HepG2 (cell line): Measurements from ENCODE around the gene CHMP5. TPM values are rescaled to one million over a fixed set of nuclear protein-coding genes. Genes with fewer than 3 reads are reported as not detected.

Source experiments
- ATAC-seq: fragments of 200-7000 bp; cut with Tn5 transposase; 3 replicates; pipeline ENCODE4 v1.9.1; 2020; ENCODE audit warnings: mild to moderate bottlenecking, moderate library complexity
- BruUV-seq: library from RNA; stranded (reverse); fragments of 400-500 nt; replicated peaks from 2 replicates; lab custom pipeline; 2021; lab: Mats Ljungman, UMichigan
- CTCF ChIA-PET: fragments of 300-600 bp; formaldehyde crosslinking; extraction: SDS; loops from one replicate; lab custom pipeline; 2021; ENCODE audit warnings: low total read pairs, inconsistent platforms, low intra/inter-chr PET ratio; lab: Yijun Ruan, JAX
- POLR2A ChIA-PET: fragments of 350-600 bp; sonication (Branson Sonifier 250); formaldehyde crosslinking; loops from one replicate; lab custom pipeline; 2020; ENCODE audit warnings: antibody characterized with exemption, inconsistent platforms; lab: Yijun Ruan, JAX
- DNase-seq: peaks from one replicate; pipeline ENCODE4 v3.0.0-alpha.2; 2015; ENCODE audit warnings: low spot score
- FAIRE-seq: peaks from 3 replicates; lab custom pipeline; 2011; peaks lifted over from hg19 to GRCh38; lab: Jason Lieb, UNC
- H2AFZ ChIP-seq: one replicate; pipeline ENCODE4 v1.6.1; 2011; ENCODE audit warnings: low read length, inconsistent platforms
- H3K27ac ChIP-seq: fragments of 300-600 bp; 3 replicates; pipeline ENCODE4 v1.8.0; 2011; ENCODE audit warnings: mixed run types, mild to moderate bottlenecking, mixed read lengths, low read length, inconsistent platforms; ENCODE audit not compliant: insufficient read depth; ENCODE audit errors: extremely low read length
- H3K27me3 ChIP-seq, 2 experiments: fragments of 200-600 bp in 1 of 2; 2 replicates in 1 of 2; 3 replicates in 1 of 2; pipeline versions ENCODE4 v1.6.0 to v1.8.0; 2011; ENCODE audit warnings: low read length in 2 of 2, mild to moderate bottlenecking in 2 of 2, moderate library complexity in 2 of 2, inconsistent platforms in 1 of 2; ENCODE audit not compliant: insufficient read depth in 2 of 2, control insufficient read depth in 1 of 2
- H3K36me3 ChIP-seq, 2 experiments: fragments of 200-600 bp in 1 of 2; replicated peaks in 1 of 2; 2 replicates in 1 of 2; 3 replicates in 1 of 2; pipeline versions ENCODE4 v1.5.1 to v1.8.0; 2011; ENCODE audit warnings: low read length in 2 of 2, inconsistent platforms in 1 of 2; ENCODE audit not compliant: insufficient read depth in 2 of 2, control insufficient read depth in 1 of 2
- H3K4me1 ChIP-seq: 2 replicates; pipeline ENCODE4 v1.5.1; 2012; ENCODE audit warnings: low read length, inconsistent platforms; ENCODE audit not compliant: insufficient read depth
- H3K4me2 ChIP-seq: 2 replicates; pipeline ENCODE4 v1.6.0; 2011; ENCODE audit warnings: low read depth, low read length, inconsistent platforms
- H3K4me3 ChIP-seq, 3 experiments: fragments of 200-600 bp in 1 of 3; sonication (generic), shearing (Covaris generic) in 1 of 3; replicated peaks in 1 of 3; 2 replicates each; pipeline ENCODE4 v1.5.1; 2011 to 2016; ENCODE audit warnings: low read length in 3 of 3, inconsistent platforms in 2 of 3, low read depth in 2 of 3, mild to moderate bottlenecking in 2 of 3, control low read depth in 1 of 3, mixed read lengths in 1 of 3; ENCODE audit not compliant: insufficient read depth in 1 of 3
- H3K79me2 ChIP-seq: one replicate; pipeline ENCODE4 v1.6.1; 2011; ENCODE audit warnings: low read length, inconsistent platforms; ENCODE audit not compliant: insufficient read depth
- H3K9ac ChIP-seq: 2 replicates; pipeline ENCODE4 v1.6.0; 2011; ENCODE audit warnings: mild to moderate bottlenecking, low read depth, low read length, inconsistent platforms; ENCODE audit not compliant: insufficient read depth
- H3K9me3 ChIP-seq: 2 replicates; pipeline ENCODE4 v1.5.1; 2012; ENCODE audit warnings: mild to moderate bottlenecking, low read length
- H4K20me1 ChIP-seq: 2 replicates; pipeline ENCODE4 v1.6.0; 2011; ENCODE audit warnings: inconsistent platforms, mild to moderate bottlenecking, low read length, moderate library complexity; ENCODE audit not compliant: insufficient read depth
- EED ChIP-seq: sonication (generic); formaldehyde crosslinking; IDR thresholded peaks from 2 replicates; pipeline ENCODE4 v1.5.0; 2020; ENCODE audit warnings: mild to moderate bottlenecking, missing genetic modification reagents
- HDAC2 ChIP-seq: sonication (generic); formaldehyde crosslinking; IDR thresholded peaks from 2 replicates; pipeline ENCODE4 v1.4.0; 2020; ENCODE audit warnings: missing genetic modification reagents
- MAFF ChIP-seq: IDR thresholded peaks from 2 replicates; pipeline ENCODE4 v1.6.1; 2011; ENCODE audit warnings: low read depth, low read length, improper control_type of control experiment
- RAD21 ChIP-seq: fragments of 450-650 bp; formaldehyde crosslinking; IDR thresholded peaks from 2 replicates; pipeline ENCODE4 v1.5.0; 2020; ENCODE audit warnings: mild to moderate bottlenecking
- SSRP1 ChIP-seq: IDR thresholded peaks from 2 replicates; pipeline ENCODE4 v1.6.1; 2016; ENCODE audit warnings: control low read depth
- ZNF160 ChIP-seq: sonication (generic); formaldehyde crosslinking; IDR thresholded peaks from 2 replicates; pipeline ENCODE4 v1.8.0; 2022; ENCODE audit warnings: mild to moderate bottlenecking, inconsistent platforms, missing genetic modification reagents
- ZNF546 ChIP-seq: sonication (generic); formaldehyde crosslinking; conservative IDR thresholded peaks from 2 replicates; pipeline ENCODE4 v1.8.1; 2023; ENCODE audit warnings: mild to moderate bottlenecking, missing genetic modification reagents
- ZNF549 ChIP-seq: sonication (generic); formaldehyde crosslinking; IDR thresholded peaks from 2 replicates; pipeline ENCODE4 v1.5.0; 2020; ENCODE audit warnings: missing genetic modification reagents
- ZNF556 ChIP-seq: sonication (generic); formaldehyde crosslinking; IDR thresholded peaks from 2 replicates; pipeline ENCODE4 v1.4.0; 2020; ENCODE audit warnings: mild to moderate bottlenecking, missing genetic modification reagents, borderline replicate concordance
- ZNF674 ChIP-seq: sonication (generic); formaldehyde crosslinking; IDR thresholded peaks from 2 replicates; pipeline ENCODE4 v1.5.0; 2020; ENCODE audit warnings: low read depth, mild to moderate bottlenecking, missing genetic modification reagents
- ZNF768 ChIP-seq: sonication (generic); formaldehyde crosslinking; IDR thresholded peaks from 2 replicates; pipeline ENCODE4 v1.4.0; 2020; ENCODE audit warnings: missing genetic modification reagents
- ZNF850 ChIP-seq: sonication (generic); formaldehyde crosslinking; conservative IDR thresholded peaks from 2 replicates; pipeline ENCODE4 v1.9.0; 2021; ENCODE audit warnings: mild to moderate bottlenecking, missing genetic modification reagents
- WGBS: methylation state at CpG from one replicate; pipeline ENCODE4 v1.1.6; 2017; ENCODE audit warnings: low lambda C conversion rate; 5-methylcytosine and 5-hydroxymethylcytosine counted together
- in situ Hi-C: cut with HindIII; loops from 2 replicates; pipeline ENCODE4 v1.10.0; 2017; ENCODE audit warnings: low pct_unique_long_range_greater_than_20kb; ENCODE audit not compliant: extremely low pct_ligation_motif_present
- intact Hi-C: fragments of 100-400 bp; cut with micrococcal nuclease; formaldehyde crosslinking; loops from one replicate; pipeline ENCODE4 v1.10.0; 2022; ENCODE audit not compliant: unreplicated experiment
- polyA plus RNA-seq, 8 experiments: library from polyadenylated mRNA; depleted of rRNA in 3 of 8; stranded (reverse) in 7 of 8; unstranded in 1 of 8; fragments of >200 nt; fragmentation: Illumina TruSeq in 4 of 8; extraction: Trizol in 4 of 8; gene quantifications; 2 replicates each; pipeline versions ENCODE4 v1.2.1 to v1.2.3, GENCODE V29; 2011 to 2016; ENCODE audit warnings: low read depth in 4 of 8, missing spikeins in 1 of 8, mixed read lengths in 1 of 8; ENCODE audit not compliant: insufficient read depth in 1 of 8
- total RNA-seq, 5 experiments: library from RNA; depleted of rRNA; stranded (reverse); fragments of >200 nt; fragmentation: Illumina TruSeq; extraction: Trizol; gene quantifications; 2 replicates each; pipeline ENCODE4 v1.2.3, GENCODE V29; 2016; ENCODE audit warnings: low read depth in 1 of 5
- TF ChIP-seq, protein P1 (sequence below): sonication (generic); formaldehyde crosslinking; IDR thresholded peaks from 2 replicates; pipeline ENCODE4 v1.9.0; 2021; ENCODE audit warnings: missing genetic modification reagents, mild to moderate bottlenecking, borderline replicate concordance
- TF ChIP-seq, protein P2 (sequence below): IDR thresholded peaks from 2 replicates; pipeline ENCODE4 v1.6.1; 2016; ENCODE audit warnings: control low read depth

CHMP5 gene
- total and polyA plus RNA-seq, 2 of the 13 experiments (the other 11 are each of a cell fraction or from before 2014, with no cell fraction given) = 46.0 to 57.3 TPM

DNA sequence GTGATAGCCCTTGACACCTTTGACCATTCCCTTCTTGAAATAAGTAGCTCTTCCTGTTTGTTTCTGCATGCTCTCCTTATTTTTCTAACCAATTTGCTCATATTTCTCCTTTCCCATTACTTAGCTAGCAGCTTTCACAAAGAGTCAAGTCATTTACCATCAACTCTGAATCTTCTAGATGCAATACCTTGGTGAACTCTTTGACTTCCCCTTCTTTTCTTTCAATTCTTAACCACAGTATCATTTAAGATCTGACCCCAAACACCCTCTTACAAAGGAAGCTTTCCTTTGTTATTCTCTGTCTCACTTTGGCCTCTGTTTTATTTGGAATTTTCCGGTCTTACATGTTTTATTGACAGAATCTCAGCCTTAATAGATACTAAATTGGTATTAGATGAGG is 39.5 kb downstream of the CHMP5 start:
- peaks cover 6% of the 10 kb centered on the region for H4K20me1 ChIP-seq
- FAIRE-seq (no peak), ATAC-seq (no peak), DNase-seq (no peak)
- no TSS peak for BruUV-seq
- in situ Hi-C loops (loop anchor here (10.0 kb wide), 1 partner anchor 60 kb away; no protein-coding TSS in a partner anchor), intact Hi-C loops (no loop called here)
- ChIA-PET CTCF (no interaction called here), POLR2A (interaction anchor here (1.2 kb wide), 1 partner anchor 14 kb away, joined by 3 read pairs; the partner anchor contains the start of gene NFX1)
- H3K4me3 ChIP-seq = no peak overlapping the region
- 96% methylated on average over 1 of the region's 1 CpG for WGBS
- H2AFZ ChIP-seq = no peak overlapping the region
- peaks cover 17% of the 10 kb centered on the region for H3K4me1 ChIP-seq
- H3K9ac ChIP-seq = no peak overlapping the region
- H3K4me2 ChIP-seq = no peak overlapping the region
- peaks cover 8% of the 10 kb centered on the region for H3K79me2 ChIP-seq
- no peak for TF ChIP-seq ZNF160 (CRISPR knock-in tag)
- no peak for TF ChIP-seq ZNF850
- TF ChIP-seq EED (CRISPR knock-in tag) = no peak
- TF ChIP-seq ZNF674 (CRISPR knock-in tag) = no peak
- H3K27me3 ChIP-seq = no peaks in the 10 kb centered on the region
- H3K9me3 ChIP-seq = no peaks in the 10 kb centered on the region
- peaks cover 35 to 89% of the 10 kb centered on the region in 2 experiments for H3K36me3 ChIP-seq
- H3K27ac ChIP-seq = no peak overlapping the region

DNA sequence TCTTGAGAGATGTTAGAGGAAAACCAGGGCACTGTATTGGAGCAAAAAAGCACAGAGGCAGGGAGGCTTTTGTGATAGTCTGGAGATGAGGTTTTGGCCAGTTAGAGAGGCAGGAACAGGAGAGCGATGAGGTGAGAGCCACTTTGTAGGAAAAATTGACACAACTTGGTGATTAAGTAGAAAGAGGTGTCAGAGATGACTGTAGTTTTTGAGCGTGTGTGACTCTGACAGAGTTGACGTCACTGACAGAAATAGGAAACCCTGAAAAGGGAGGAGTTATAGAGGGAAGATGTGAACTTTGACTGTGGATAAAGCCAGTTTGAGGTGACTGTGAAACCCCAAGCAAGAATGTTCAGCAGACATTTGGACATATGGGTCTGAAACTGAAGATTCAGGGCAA is 41.2 kb downstream of the CHMP5 start:
- no TSS peak for BruUV-seq
- TF ChIP-seq, protein P1, sequence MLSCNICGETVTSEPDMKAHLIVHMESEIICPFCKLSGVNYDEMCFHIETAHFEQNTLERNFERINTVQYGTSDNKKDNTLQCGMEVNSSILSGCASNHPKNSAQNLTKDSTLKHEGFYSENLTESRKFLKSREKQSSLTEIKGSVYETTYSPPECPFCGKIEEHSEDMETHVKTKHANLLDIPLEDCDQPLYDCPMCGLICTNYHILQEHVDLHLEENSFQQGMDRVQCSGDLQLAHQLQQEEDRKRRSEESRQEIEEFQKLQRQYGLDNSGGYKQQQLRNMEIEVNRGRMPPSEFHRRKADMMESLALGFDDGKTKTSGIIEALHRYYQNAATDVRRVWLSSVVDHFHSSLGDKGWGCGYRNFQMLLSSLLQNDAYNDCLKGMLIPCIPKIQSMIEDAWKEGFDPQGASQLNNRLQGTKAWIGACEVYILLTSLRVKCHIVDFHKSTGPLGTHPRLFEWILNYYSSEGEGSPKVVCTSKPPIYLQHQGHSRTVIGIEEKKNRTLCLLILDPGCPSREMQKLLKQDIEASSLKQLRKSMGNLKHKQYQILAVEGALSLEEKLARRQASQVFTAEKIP (CRISPR knock-in tag) = no peak
- TF ChIP-seq, protein P2, sequence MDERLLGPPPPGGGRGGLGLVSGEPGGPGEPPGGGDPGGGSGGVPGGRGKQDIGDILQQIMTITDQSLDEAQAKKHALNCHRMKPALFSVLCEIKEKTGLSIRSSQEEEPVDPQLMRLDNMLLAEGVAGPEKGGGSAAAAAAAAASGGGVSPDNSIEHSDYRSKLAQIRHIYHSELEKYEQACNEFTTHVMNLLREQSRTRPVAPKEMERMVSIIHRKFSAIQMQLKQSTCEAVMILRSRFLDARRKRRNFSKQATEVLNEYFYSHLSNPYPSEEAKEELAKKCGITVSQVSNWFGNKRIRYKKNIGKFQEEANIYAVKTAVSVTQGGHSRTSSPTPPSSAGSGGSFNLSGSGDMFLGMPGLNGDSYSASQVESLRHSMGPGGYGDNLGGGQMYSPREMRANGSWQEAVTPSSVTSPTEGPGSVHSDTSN (CRISPR knock-in tag) = no peak
- no peak for TF ChIP-seq RAD21 (CRISPR knock-in tag)
- no peak for TF ChIP-seq ZNF549 (CRISPR knock-in tag)
- no peak for TF ChIP-seq ZNF768 (CRISPR knock-in tag)
- no peak for TF ChIP-seq SSRP1 (CRISPR knock-in tag)
- TF ChIP-seq MAFF = no peak
- TF ChIP-seq HDAC2 (CRISPR knock-in tag) = no peak
- TF ChIP-seq ZNF556 (CRISPR knock-in tag) = no peak
- no peak for TF ChIP-seq ZNF546 (CRISPR knock-in tag)
- H3K36me3 ChIP-seq = peaks cover 36 to 89% of the 10 kb centered on the region in 2 experiments
- FAIRE-seq = no peak
- H4K20me1 ChIP-seq = no peaks in the 10 kb centered on the region
- H3K4me2 ChIP-seq = no peak overlapping the region
- no peaks in the 10 kb centered on the region for H3K9me3 ChIP-seq
- POLR2A ChIA-PET = no interaction called here
- H3K79me2 ChIP-seq = no peaks in the 10 kb centered on the region
- no peak for ATAC-seq
- 96% methylated on average over 3 of the region's 3 CpGs for WGBS
- intact Hi-C loops (no loop called here), in situ Hi-C loops (loop anchor here (10.0 kb wide), 1 partner anchor 59 kb away; no protein-coding TSS in a partner anchor)
- H2AFZ ChIP-seq = no peak overlapping the region
- H3K27me3 ChIP-seq = no peaks in the 10 kb centered on the region
- no peak overlapping the region for H3K27ac ChIP-seq
- H3K4me3 ChIP-seq = no peak overlapping the region
- peaks cover under 1% of the 10 kb centered on the region; the same call in 1 of the 2 replicates for H3K4me1 ChIP-seq
- no peak for DNase-seq
- H3K9ac ChIP-seq = no peak overlapping the region
- CTCF ChIA-PET = interaction anchor here (1.4 kb wide), 1 partner anchor 19 kb away, joined by 3 read pairs; no protein-coding TSS in a partner anchor
